ENCODE data around the gene JAKMIP2.
"Not testable (repeated sequence)": the region's sequence is repeated elsewhere in the genome, so short reads cannot be mapped to it uniquely, and the experiment has no call there.

The JAKMIP2 gene

DNA sequence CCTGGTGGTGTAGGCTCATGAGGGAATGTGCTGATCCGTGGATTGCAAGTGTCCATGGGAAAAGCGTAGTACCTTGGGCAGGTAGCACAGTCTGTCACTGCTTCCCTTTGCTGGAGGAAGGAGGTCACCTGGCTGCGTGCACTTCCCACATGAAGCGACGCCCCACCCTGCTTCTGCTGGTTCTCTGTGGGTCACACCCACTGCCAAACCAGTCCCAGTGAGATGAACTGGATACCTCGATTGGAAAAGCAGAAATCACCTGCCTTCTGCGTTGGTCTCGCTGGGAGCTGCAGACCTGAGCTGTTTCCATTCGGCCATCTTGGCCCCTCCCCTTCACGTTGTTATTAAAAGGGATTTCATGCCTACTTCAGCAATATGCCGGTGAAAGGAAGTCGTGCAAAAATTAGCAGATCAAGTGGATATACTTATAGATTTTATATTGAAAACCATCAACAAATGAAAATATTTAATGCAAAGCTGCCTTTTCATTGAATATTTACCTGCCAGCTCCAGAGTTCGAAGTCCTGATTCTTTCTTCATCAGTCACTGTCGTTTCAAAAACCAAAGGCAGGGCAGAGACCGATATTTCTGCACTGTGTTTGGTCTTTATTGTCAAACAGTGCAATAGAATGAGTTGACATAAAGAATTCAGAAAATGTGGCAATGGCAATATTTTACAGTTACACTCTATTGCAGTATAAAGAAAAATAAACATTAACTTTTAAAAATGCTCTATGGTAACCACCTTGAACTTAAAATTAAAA, 123.2 kb downstream of the JAKMIP2 start:
- no peaks in the 10 kb centered on the region for H3K4me1 ChIP-seq (ENCODE audit: control insufficient read depth, insufficient read depth, low read length, poor library complexity, severe bottlenecking)
- no peaks in the 10 kb centered on the region for H3K9me3 ChIP-seq (ENCODE audit: control insufficient read depth, low read length)
- H3K27ac ChIP-seq (ENCODE audit: low read depth, low read length, severe bottlenecking): no peak overlapping the region
- H3K36me3 ChIP-seq (ENCODE audit: control insufficient read depth, insufficient read depth, low read length): peaks cover 14% of the 10 kb centered on the region
- 93 to 94% methylated on average over 13 of the region's 15 CpGs for WGBS, 2 experiments (ENCODE audit: insufficient coverage in 2 of 2)
- no peak overlapping the region for H3K4me3 ChIP-seq (ENCODE audit: extremely low read depth, insufficient read depth, low read length, poor library complexity, severe bottlenecking)

DNA sequence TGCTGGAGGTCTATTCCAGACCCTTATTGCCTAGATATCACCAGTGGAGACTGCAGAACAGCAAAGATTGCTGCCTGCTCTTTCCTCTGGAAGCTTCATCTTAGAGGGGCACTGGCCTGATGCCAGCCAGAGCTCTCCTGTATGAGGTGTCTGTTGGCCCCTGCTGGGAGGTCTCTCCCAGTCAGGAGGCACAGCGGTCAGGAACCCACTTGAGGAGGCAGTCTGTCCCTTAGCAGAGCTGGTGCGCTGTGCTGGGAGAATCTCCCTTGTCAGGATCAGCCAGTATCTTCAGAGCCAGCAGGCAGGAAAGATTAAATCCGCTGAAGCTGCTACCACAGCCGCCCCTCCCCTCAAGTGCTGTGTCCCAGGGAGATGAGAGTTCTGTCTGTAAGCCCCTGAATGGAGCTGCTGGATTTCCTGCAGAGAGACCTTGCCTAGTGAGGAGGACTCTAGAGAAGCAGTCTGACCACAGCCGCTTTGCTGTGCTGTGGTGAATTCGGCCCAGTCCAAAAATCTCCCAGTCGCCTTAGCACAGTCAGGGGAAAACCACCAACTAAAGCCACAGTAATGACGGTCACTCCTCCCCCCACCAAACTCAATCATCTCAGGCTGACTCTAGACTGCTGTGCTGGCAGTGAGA, 124.1 kb downstream of the JAKMIP2 start:
- Histone ChIP-seq H3K27ac (ENCODE audit: low read depth, low read length, severe bottlenecking) (no peak overlapping the region), H3K4me3 (ENCODE audit: extremely low read depth, insufficient read depth, low read length, poor library complexity, severe bottlenecking) (no peak overlapping the region), H3K9me3 (ENCODE audit: control insufficient read depth, low read length) (no peaks in the 10 kb centered on the region), H3K4me1 (ENCODE audit: control insufficient read depth, insufficient read depth, low read length, poor library complexity, severe bottlenecking) (no peaks in the 10 kb centered on the region), H3K36me3 (ENCODE audit: control insufficient read depth, insufficient read depth, low read length) (peaks cover 14% of the 10 kb centered on the region)
- WGBS, 2 experiments (ENCODE audit: insufficient coverage in 2 of 2): 73 to 81% methylated on average over 6 to 7 of the region's 8 CpGs

DNA sequence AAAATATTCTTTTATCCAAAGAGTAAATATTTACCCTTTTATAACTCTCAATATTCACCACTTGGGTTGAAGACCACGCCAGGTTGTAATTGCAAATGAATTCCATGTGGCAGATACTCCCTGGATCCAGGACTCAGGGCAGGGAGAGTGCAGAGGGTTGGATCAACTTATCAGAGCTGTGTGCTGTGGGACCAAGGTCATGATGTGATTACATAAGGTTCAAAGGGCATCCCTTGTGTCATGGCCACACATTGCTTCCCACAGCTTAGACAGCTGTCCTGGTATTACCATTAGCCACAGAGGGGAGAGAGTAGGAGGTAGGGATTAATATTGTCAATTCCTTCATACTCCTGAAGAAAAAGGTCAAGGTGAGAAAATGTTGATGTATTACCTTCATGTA, 133.9 kb downstream of the JAKMIP2 start:
- Histone ChIP-seq H3K4me3 (ENCODE audit: extremely low read depth, insufficient read depth, low read length, poor library complexity, severe bottlenecking) (no peak overlapping the region), H3K27ac (ENCODE audit: low read depth, low read length, severe bottlenecking) (no peak overlapping the region), H3K9me3 (ENCODE audit: control insufficient read depth, low read length) (no peaks in the 10 kb centered on the region), H3K36me3 (ENCODE audit: control insufficient read depth, insufficient read depth, low read length) (peaks cover 8% of the 10 kb centered on the region), H3K4me1 (ENCODE audit: control insufficient read depth, insufficient read depth, low read length, poor library complexity, severe bottlenecking) (no peaks in the 10 kb centered on the region)
- WGBS, 2 experiments (ENCODE audit: insufficient coverage in 2 of 2): 100% methylated on average over 1 of the region's 1 CpG; no CpG with 5 or more reads in 1 of the 2 experiments

DNA sequence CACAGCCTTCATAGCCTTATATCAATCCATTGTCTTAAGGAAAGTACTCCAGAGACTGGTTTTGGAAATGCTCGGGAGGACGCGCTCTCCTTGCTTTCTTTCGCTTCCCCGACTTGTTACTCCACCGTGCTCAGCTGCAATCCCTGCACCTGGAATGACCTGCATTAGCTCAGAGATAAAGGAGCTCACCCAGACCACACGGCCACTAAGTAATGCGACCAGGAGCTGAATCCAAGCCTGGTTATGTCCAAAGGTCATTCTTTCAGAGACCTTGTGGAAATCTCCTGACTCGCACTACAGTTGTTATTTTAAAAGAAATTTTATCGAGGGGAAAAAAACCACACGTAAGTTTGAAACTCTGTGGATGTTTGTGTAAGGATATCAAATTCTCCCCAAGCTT, 137.3 kb downstream of the JAKMIP2 start:
- Histone ChIP-seq H3K9me3 (ENCODE audit: control insufficient read depth, low read length) (no peaks in the 10 kb centered on the region), H3K27ac (ENCODE audit: low read depth, low read length, severe bottlenecking) (no peak overlapping the region), H3K36me3 (ENCODE audit: control insufficient read depth, insufficient read depth, low read length) (peaks cover 16% of the 10 kb centered on the region), H3K4me3 (ENCODE audit: extremely low read depth, insufficient read depth, low read length, poor library complexity, severe bottlenecking) (no peak overlapping the region), H3K4me1 (ENCODE audit: control insufficient read depth, insufficient read depth, low read length, poor library complexity, severe bottlenecking) (no peaks in the 10 kb centered on the region)
- WGBS, 2 experiments (ENCODE audit: insufficient coverage in 2 of 2): 95 to 99% methylated on average over 8 to 9 of the region's 11 CpGs

DNA sequence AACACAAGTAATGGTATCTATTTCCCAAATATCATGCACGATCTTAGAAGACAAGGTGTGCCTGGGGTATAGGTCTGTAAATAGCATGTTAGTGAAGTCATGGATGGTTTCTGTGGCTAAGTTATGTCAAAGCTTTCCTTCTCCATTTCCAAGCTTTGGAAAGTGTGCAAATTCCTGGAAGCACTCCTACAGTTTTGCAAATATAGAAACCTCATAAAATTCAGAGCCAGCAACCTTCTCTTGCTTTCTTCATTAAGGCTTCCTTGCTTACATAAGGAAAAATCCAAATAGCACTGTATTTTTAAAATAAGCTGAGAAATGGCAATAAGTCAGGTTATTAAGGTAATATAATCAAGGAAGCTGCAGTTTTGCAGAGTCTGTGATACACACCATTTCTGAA, 138.1 kb downstream of the JAKMIP2 start:
- Histone ChIP-seq H3K27ac (ENCODE audit: low read depth, low read length, severe bottlenecking) (no peak overlapping the region), H3K9me3 (ENCODE audit: control insufficient read depth, low read length) (no peaks in the 10 kb centered on the region), H3K36me3 (ENCODE audit: control insufficient read depth, insufficient read depth, low read length) (peaks cover 16% of the 10 kb centered on the region), H3K4me1 (ENCODE audit: control insufficient read depth, insufficient read depth, low read length, poor library complexity, severe bottlenecking) (no peaks in the 10 kb centered on the region), H3K4me3 (ENCODE audit: extremely low read depth, insufficient read depth, low read length, poor library complexity, severe bottlenecking) (no peak overlapping the region)
- WGBS, 2 experiments (ENCODE audit: insufficient coverage in 2 of 2): no CpG with 5 or more reads among the region's 1 CpG

DNA sequence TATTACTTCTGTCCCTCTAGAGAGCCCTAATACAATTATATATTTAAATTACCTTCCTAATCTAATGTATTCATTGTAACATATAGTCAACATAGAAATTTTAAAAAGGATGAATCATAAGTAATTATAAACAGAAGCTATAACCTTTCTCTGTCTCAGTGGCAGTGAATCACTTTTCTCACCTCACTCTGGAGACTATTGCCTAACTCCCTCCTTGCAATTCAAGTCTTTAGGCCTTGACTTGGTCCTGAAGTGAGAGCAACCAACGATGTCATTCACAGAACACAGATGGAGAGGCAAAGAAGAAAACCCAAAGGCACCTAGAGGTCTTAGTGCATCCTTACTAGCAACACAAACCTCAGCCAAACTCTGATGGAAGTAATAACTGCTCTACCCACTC, 139.4 kb downstream of the JAKMIP2 start:
- WGBS, 2 experiments (ENCODE audit: insufficient coverage in 2 of 2): no CpG with 5 or more reads among the region's 1 CpG
- H3K4me3 ChIP-seq (ENCODE audit: extremely low read depth, insufficient read depth, low read length, poor library complexity, severe bottlenecking): no peak overlapping the region
- H3K4me1 ChIP-seq (ENCODE audit: control insufficient read depth, insufficient read depth, low read length, poor library complexity, severe bottlenecking): no peaks in the 10 kb centered on the region
- peaks cover 16% of the 10 kb centered on the region for H3K36me3 ChIP-seq (ENCODE audit: control insufficient read depth, insufficient read depth, low read length)
- no peak overlapping the region for H3K27ac ChIP-seq (ENCODE audit: low read depth, low read length, severe bottlenecking)
- H3K9me3 ChIP-seq (ENCODE audit: control insufficient read depth, low read length): no peaks in the 10 kb centered on the region

DNA sequence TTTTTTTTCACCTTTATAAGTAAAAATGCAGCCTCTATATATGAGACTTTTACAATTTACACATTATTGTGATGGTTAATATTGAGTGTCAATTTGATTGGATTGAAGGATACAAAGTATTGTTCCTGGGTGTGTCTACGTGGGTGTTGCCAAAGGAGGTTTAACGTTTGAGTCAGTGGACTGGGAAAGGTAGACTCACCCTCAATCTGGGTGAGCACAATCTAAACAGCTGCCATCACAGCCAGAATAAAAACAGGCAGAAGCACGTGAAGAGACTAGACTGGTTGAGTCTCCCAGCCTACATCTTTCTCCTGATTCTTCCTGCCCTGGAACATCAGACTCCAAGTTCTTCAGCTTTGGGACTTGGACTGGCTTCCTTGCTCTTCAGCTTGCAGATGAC, 139.9 kb downstream of the JAKMIP2 start:
- H3K9me3 ChIP-seq (ENCODE audit: control insufficient read depth, low read length): no peaks in the 10 kb centered on the region
- H3K27ac ChIP-seq (ENCODE audit: low read depth, low read length, severe bottlenecking): no peak overlapping the region
- peaks cover 16% of the 10 kb centered on the region for H3K36me3 ChIP-seq (ENCODE audit: control insufficient read depth, insufficient read depth, low read length)
- H3K4me3 ChIP-seq (ENCODE audit: extremely low read depth, insufficient read depth, low read length, poor library complexity, severe bottlenecking): no peak overlapping the region
- H3K4me1 ChIP-seq (ENCODE audit: control insufficient read depth, insufficient read depth, low read length, poor library complexity, severe bottlenecking): no peaks in the 10 kb centered on the region
- 83 to 92% methylated on average over 2 to 3 of the region's 3 CpGs for WGBS, 2 experiments (ENCODE audit: insufficient coverage in 2 of 2)

DNA sequence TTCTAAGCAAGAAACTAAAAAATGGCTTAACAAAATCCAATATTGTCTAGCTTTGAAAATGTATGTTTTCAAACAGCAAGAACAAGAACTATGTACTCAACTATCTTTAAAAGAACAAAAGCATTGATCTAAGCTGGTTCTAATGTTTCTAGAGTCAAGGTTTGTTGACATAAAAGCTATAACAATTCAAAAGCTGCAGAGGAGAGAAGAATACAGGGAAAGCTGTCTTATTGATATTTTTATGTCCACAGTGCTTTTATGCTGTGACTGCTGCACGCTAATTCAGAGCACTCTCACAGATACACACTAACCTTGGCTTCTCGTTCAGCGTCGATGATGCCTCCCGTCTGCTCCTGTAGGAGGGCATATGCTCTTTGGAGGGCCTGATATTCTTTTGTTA, 143.2 kb downstream of the JAKMIP2 start:
- Histone ChIP-seq H3K4me1 (ENCODE audit: control insufficient read depth, insufficient read depth, low read length, poor library complexity, severe bottlenecking) (no peaks in the 10 kb centered on the region), H3K9me3 (ENCODE audit: control insufficient read depth, low read length) (no peaks in the 10 kb centered on the region), H3K36me3 (ENCODE audit: control insufficient read depth, insufficient read depth, low read length) (peaks cover 11% of the 10 kb centered on the region), H3K4me3 (ENCODE audit: extremely low read depth, insufficient read depth, low read length, poor library complexity, severe bottlenecking) (no peak overlapping the region), H3K27ac (ENCODE audit: low read depth, low read length, severe bottlenecking) (no peak overlapping the region)
- 95% methylated on average over 4 of the region's 5 CpGs; no CpG with 5 or more reads in 1 of the 2 experiments for WGBS, 2 experiments (ENCODE audit: insufficient coverage in 2 of 2)

DNA sequence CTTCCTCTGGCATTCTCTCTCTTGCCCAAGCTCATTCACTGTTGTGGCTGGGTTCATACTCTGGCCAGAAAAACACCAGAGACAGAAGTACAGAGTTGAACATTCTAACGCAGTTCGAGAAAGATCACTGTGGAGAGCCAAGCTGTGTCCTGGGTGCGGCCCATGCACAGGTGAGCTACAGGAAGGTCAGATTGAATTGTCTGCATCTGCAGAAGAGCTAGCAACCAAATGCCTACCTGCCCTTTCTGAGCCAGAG, 145.9 kb downstream of the JAKMIP2 start:
- H3K27ac ChIP-seq (ENCODE audit: low read depth, low read length, severe bottlenecking): no peak overlapping the region
- peaks cover 4% of the 10 kb centered on the region for H3K36me3 ChIP-seq (ENCODE audit: control insufficient read depth, insufficient read depth, low read length)
- 97% methylated on average over 3 of the region's 3 CpGs for WGBS, 2 experiments (ENCODE audit: insufficient coverage in 2 of 2)
- no peak overlapping the region for H3K4me3 ChIP-seq (ENCODE audit: extremely low read depth, insufficient read depth, low read length, poor library complexity, severe bottlenecking)
- no peaks in the 10 kb centered on the region for H3K4me1 ChIP-seq (ENCODE audit: control insufficient read depth, insufficient read depth, low read length, poor library complexity, severe bottlenecking)
- H3K9me3 ChIP-seq (ENCODE audit: control insufficient read depth, low read length): no peaks in the 10 kb centered on the region

DNA sequence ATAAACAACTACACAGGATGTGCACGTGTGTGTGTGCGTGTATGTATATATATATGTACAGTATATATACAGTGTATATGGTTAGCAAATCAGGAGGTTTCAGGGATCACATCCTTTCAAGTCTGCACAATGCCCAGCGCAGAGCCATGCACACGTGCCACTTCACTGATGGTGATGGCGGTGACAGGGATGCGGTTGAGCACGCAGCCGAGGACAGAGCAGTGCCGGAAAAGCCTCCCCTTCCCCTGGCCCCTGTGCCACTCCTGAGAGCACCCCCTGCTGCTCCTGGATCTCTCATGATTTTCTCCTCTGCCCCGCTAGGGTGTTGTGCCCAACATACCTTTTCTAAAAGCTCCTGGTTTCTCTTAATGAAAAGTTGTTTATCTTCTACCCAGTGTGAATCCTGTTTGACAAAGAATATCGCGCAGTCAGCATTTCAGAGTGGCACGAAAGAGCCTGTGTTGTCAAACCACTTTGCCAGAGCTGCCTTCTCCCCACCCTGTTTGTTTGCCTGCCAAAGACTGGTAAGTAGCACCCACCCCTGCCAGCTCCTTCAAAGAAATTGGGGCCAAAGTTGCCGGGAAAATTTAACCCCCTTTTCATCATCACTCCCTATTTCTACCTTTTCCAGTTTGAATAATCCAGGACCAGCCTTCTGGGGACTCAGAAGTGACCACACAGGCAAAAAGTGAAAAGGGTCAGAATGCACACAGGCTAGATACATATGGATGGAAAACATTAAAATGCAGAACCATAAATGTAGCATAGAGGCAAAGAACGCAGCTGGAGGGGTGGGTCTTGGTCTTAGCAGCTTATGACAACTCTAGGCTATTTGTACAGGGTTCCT, 146.4 kb downstream of the JAKMIP2 start:
- WGBS, 2 experiments (ENCODE audit: insufficient coverage in 2 of 2): 91 to 96% methylated on average over 12 to 13 of the region's 15 CpGs
- Histone ChIP-seq H3K27ac (ENCODE audit: low read depth, low read length, severe bottlenecking) (no peak overlapping the region), H3K4me3 (ENCODE audit: extremely low read depth, insufficient read depth, low read length, poor library complexity, severe bottlenecking) (no peak overlapping the region), H3K9me3 (ENCODE audit: control insufficient read depth, low read length) (no peaks in the 10 kb centered on the region), H3K36me3 (ENCODE audit: control insufficient read depth, insufficient read depth, low read length) (no peaks in the 10 kb centered on the region), H3K4me1 (ENCODE audit: control insufficient read depth, insufficient read depth, low read length, poor library complexity, severe bottlenecking) (no peaks in the 10 kb centered on the region)

DNA sequence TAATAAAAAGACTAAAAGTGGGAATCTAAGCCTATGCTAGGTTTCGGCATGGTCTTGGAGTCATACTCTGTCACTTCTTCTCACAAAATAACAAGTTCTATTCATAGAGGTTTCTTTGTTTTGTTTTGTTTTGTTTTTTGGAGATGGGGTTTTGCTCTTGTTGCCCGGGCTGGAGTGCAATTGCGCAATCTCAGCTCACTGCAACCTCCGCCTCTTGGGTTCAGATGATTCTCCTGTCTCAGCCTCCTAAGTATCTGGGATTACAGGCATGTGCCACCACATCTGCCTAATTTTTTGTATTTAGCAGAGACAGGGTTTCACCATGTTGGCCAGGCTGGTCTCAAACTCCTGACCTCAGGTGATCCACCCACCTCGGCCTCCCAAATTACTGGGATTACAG, 147.1 kb downstream of the JAKMIP2 start:
- H3K36me3 ChIP-seq (ENCODE audit: control insufficient read depth, insufficient read depth, low read length); H3K4me3 ChIP-seq (ENCODE audit: extremely low read depth, insufficient read depth, low read length, poor library complexity, severe bottlenecking); H3K27ac ChIP-seq (ENCODE audit: low read depth, low read length, severe bottlenecking); H3K9me3 ChIP-seq (ENCODE audit: control insufficient read depth, low read length); H3K4me1 ChIP-seq (ENCODE audit: control insufficient read depth, insufficient read depth, low read length, poor library complexity, severe bottlenecking): not testable (repeated sequence)
- 96 to 100% methylated on average over 4 of the region's 5 CpGs for WGBS, 2 experiments (ENCODE audit: insufficient coverage in 2 of 2)

Data from mesodermal cell (in vitro differentiated cells).